ENCODE results near the gene PDLIM3.

DNA sequence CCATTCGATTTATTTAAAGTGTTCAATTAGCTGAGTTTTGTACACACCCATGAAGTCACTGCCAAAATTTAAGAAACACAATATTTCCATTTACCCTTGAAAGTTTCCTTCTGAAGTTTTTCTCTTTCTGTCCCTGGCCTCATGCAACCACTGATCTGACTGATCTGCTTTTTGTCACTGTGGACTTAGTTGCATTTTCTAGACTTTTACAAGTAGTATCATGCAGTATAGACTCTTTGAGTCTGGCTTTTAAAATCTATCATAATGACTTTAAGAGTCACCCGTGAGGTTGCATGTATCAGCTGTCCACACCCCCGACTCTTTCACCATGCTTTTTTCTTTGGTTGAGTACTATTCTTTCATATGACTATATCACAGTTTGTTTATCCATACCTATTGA is 29.0 kb upstream of the PDLIM3 start:
- TF ChIP-seq, protein P1, sequence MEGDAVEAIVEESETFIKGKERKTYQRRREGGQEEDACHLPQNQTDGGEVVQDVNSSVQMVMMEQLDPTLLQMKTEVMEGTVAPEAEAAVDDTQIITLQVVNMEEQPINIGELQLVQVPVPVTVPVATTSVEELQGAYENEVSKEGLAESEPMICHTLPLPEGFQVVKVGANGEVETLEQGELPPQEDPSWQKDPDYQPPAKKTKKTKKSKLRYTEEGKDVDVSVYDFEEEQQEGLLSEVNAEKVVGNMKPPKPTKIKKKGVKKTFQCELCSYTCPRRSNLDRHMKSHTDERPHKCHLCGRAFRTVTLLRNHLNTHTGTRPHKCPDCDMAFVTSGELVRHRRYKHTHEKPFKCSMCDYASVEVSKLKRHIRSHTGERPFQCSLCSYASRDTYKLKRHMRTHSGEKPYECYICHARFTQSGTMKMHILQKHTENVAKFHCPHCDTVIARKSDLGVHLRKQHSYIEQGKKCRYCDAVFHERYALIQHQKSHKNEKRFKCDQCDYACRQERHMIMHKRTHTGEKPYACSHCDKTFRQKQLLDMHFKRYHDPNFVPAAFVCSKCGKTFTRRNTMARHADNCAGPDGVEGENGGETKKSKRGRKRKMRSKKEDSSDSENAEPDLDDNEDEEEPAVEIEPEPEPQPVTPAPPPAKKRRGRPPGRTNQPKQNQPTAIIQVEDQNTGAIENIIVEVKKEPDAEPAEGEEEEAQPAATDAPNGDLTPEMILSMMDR (IDR thresholded peaks at IDR 0.05; ENCODE audit: low read depth, low read length, poor library complexity, severe bottlenecking), result no peak
- TF ChIP-seq EZH2phosphoT487 (IDR thresholded peaks at IDR 0.05; ENCODE audit: borderline replicate concordance, low read length), result no peak

Measured in DOHH2 (cell line).